Psoas muscle (tissue), 8 donors: Measurements from ENCODE around the gene TSC2. TPM values are rescaled to one million over a fixed set of nuclear protein-coding genes. Genes with fewer than 3 reads are reported as not detected.

Experiments used
- ATAC-seq, 4 donors: fragments of 200-7000 bp; cut with Tn5 transposase; one replicate each; pipeline ENCODE4 v1.9.1; 2020; ENCODE audit warnings: moderate library complexity in 3 of 4, mild to moderate bottlenecking in 2 of 4
- DNase-seq, 2 donors: peaks; one replicate each; pipeline ENCODE4 v3.0.0-alpha.2; 2020
- H3K27ac ChIP-seq: fragments of 200-600 bp; one replicate; pipeline ENCODE4 v1.8.0; 2022
- H3K27me3 ChIP-seq, 3 donors: fragments of 200-600 bp in 1 of 3; one replicate each; pipeline versions ENCODE4 v1.6.1 to v1.8.0; 2013 to 2022; ENCODE audit warnings: low read length in 2 of 3, mild to moderate bottlenecking in 2 of 3, moderate library complexity in 1 of 3; ENCODE audit not compliant: insufficient read depth in 3 of 3
- H3K36me3 ChIP-seq, 2 donors: fragments of 200-600 bp in 1 of 2; one replicate each; pipeline versions ENCODE4 v1.6.1 to v1.8.0; 2013 to 2022; ENCODE audit warnings: low read depth in 1 of 2, mild to moderate bottlenecking in 1 of 2, moderate library complexity in 1 of 2; ENCODE audit not compliant: insufficient read depth in 1 of 2
- H3K4me1 ChIP-seq: fragments of 200-600 bp; one replicate; pipeline ENCODE4 v1.8.0; 2022
- H3K4me3 ChIP-seq: fragments of 200-600 bp; one replicate; pipeline ENCODE4 v1.8.0; 2022; ENCODE audit warnings: mild to moderate bottlenecking
- H3K9me3 ChIP-seq: fragments of 200-600 bp; one replicate; pipeline ENCODE4 v1.8.0; 2022
- CTCF ChIP-seq: fragments of 200-600 bp; IDR thresholded peaks from one replicate; pipeline ENCODE4 v1.8.0; 2022; ENCODE audit warnings: antibody characterized with exemption
- WGBS, 3 donors: extraction: QIAGEN DNeasy Blood & Tissue Kit; methylation state at CpG; one replicate each; pipeline versions ENCODE4 v1.1.6 to v1.1.7; 2013; 5-methylcytosine and 5-hydroxymethylcytosine counted together
- intact Hi-C, 2 donors: fragments of 100-400 bp; cut with DNase I; formaldehyde crosslinking; loops; one replicate each; pipeline versions ENCODE4 v1.11.0 to v1.14.2; 2022
- polyA plus RNA-seq, 3 donors: library from polyadenylated mRNA; stranded (reverse); fragments of 200-250 nt; gene quantifications; one replicate each; pipeline ENCODE4 v1.2.3, GENCODE V29; 2013
- total RNA-seq, 4 donors: library from RNA; stranded (reverse); fragmentation: NEBNext Ultra II Directional in 2 of 4; extraction: Animal tissue kit (Norgen Biotek cat#: 25700) in 2 of 4; gene quantifications; one replicate each; pipeline versions ENCODE4 v1.2.1 to v1.2.4, GENCODE V29; 2021 to 2023
- donor health status: healthy with polysubstance abuse.
- donor health status: DM: no; HTN: no; CAD: no; lungs with moderate emphysema.
- donor health status: Bipolar disorder and iron deficiency.
- donor health status: healthy.
- donor health status: DM: yes; HTN: yes; CAD: no.
- donor health status: DM: no; HTN: no; CAD: no.
- donor health status: DM: no; HTN: no; CAD: no.
- donor health status: DM: yes; HTN: yes; CAD: no.

The TSC2 gene
- total and polyA plus RNA-seq, 7 donors: 27.8 to 89.9 (median 60.8) TPM

- peak; percentile 69 to 86 for DNase-seq
- Histone ChIP-seq H3K36me3 (peaks cover 0 to 7% of the 10 kb centered on the region in 2 donors), H3K9me3 (no peaks in the 10 kb centered on the region), H3K27ac (peak overlapping the region; percentile 69), H3K27me3 (no peaks in the 10 kb centered on the region), H3K4me3 (no peak overlapping the region), H3K4me1 (peaks cover 22% of the 10 kb centered on the region)
- no peak for TF ChIP-seq CTCF
- intact Hi-C loops: no loop called here
- WGBS, 3 donors: 49 to 51% (median 49%) methylated on average over 28 to 29 of the region's 29 CpGs
- peak in 3 of 4 donors; percentile 19 to 44 (median 20) for ATAC-seq
Observed at GRCh38 chr16:2039274-2040031, 8.3 kb upstream of the TSC2 start.

DNA sequence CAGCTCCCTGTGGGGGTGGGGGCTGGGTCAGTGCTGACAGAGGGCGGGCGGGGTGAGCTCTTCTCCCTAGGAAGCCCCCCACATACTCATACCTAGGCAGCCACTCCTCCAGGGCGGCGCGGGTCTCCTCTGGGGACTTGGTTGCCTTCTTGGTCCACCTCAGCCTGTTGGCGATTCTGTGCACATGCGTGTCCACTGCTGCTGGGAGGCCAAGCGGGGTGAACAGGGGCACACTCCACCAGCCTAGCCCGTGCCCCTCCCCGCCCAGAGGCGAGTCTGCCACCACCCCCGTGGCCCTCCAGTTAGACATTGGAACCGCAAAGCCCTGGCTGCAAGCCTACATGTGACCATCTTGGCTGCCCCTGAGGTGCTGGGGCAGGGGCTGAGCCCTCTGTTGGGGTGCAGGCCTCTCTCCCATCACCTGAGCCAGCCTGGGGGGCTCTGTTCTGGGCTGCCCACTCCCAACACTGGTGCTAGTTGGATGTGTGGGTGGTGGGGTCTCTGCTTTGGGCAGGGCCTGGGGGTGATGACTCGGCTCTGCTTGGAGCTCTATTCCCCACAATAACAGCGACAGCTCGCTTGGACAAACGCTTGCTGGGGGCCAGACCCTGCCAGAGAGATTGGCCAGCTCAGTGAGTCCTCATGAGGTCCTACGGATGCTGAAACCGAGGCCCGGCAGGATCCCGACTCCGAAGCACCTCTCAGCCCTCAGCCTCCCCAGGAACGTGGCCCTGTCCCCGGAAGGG lies 7.6 kb upstream of the TSC2 start:
- DNase-seq (no peak), ATAC-seq (peak in 1 of 4 donors; percentile 7)
- intact Hi-C loops: no loop called here
- no peaks in the 10 kb centered on the region for H3K9me3 ChIP-seq
- peak overlapping the region; percentile 63 for H3K27ac ChIP-seq
- H3K4me3 ChIP-seq: no peak overlapping the region
- H3K27me3 ChIP-seq: no peaks in the 10 kb centered on the region
- peaks cover 22% of the 10 kb centered on the region for H3K4me1 ChIP-seq
- WGBS, 3 donors: 37 to 51% (median 40%) methylated on average over 24 of the region's 24 CpGs
- TF ChIP-seq CTCF: no peak
- H3K36me3 ChIP-seq: peaks cover 0 to 7% of the 10 kb centered on the region in 2 donors

DNA sequence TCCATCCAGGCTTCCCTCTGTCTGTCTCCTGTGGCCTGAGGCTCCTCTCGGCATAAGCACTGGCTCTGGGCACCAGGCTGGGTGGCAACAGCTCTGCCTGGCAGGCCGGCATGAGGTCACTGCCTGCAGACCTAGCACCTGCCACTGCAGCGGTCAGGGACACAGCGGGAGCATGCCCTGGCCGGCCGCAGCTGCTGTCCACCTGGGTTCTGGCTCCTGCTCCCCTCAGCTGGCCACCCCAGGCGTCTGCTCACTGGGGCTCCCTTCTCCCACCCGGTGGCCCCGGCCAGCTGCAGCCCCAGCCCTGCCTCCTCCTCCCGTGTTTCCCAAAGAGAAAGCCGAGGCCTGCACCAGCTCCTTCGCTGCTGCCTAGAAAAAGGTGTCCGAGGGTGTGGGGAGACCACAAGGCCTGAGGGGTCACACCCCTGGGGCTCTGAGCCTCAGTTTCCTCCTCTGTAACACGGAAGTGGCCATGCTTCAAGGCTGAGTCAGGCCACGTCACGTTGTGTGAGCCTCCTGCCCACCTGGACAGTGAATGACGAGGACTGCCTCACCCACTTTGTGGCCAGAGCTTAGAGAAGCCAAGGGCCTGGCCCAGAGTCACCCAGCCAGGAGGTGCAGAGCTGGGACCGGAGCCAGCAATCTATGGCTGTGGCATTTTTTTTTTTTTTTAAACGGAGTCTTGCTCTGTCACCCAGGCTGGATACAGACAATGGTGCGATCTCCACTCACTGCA lies 6.8 kb upstream of the TSC2 start:
- ATAC-seq (peak; percentile 27 to 89 (median 70)), DNase-seq (no peak)
- Histone ChIP-seq H3K27me3 (no peaks in the 10 kb centered on the region), H3K4me1 (peaks cover 22% of the 10 kb centered on the region), H3K36me3 (peaks cover 0 to 7% of the 10 kb centered on the region in 2 donors), H3K9me3 (no peaks in the 10 kb centered on the region), H3K27ac (peak overlapping the region; percentile 63), H3K4me3 (no peak overlapping the region)
- WGBS, 3 donors: 36 to 51% (median 38%) methylated on average over 19 to 20 of the region's 20 CpGs
- no peak for TF ChIP-seq CTCF
- intact Hi-C loops: no loop called here

GRCh38 chr16:2042171-2042985 lies 5.4 kb upstream of the TSC2 start:
- TF ChIP-seq CTCF: no peak
- H3K4me3 ChIP-seq: no peak overlapping the region
- H3K27ac ChIP-seq: no peak overlapping the region
- H3K4me1 ChIP-seq: peaks cover 30% of the 10 kb centered on the region
- DNase-seq (no peak), ATAC-seq (no peak)
- WGBS, 3 donors: 73 to 78% (median 75%) methylated on average over 18 to 22 of the region's 22 CpGs
- peaks cover 0 to 2% of the 10 kb centered on the region in 2 donors for H3K36me3 ChIP-seq
- intact Hi-C loops: no loop called here
- no peaks in the 10 kb centered on the region for H3K9me3 ChIP-seq
- no peaks in the 10 kb centered on the region for H3K27me3 ChIP-seq
